ENCODE measurements around the gene KAZN.

KAZN gene

DNA sequence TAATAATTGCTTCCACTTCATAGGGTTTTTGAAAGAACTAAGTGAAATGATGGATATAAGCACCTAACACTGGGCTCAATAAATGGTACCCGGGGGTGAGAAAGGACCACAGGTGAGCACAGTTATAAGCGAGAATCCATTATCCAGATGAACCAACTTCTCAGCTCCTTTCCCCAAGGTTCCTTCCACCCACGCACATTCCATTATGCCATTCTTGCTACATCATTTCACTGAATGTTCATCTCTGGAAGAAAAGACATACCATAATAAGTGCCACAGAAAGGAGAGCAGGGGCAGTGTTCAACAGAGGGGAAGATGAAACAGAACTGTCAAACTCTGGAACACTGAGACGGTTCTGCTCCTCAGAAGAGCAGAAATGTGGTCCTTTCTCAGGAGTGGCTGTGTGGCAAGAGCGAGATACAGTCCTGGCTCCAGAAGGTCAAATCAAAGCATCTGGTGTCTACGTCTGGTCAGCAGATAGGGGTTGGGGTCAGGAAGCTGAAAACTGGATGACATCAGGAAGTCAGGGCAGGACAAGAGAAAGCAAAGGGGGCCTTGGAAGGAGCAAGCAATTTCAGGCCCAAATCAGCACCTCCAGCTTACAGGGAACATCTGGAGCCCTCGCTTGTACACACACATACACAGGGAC is 299.6 kb downstream of the KAZN start:
- DNase-seq = no peak

- no peak for DNase-seq
Observed at GRCh38 chr1:14899686-14900085, 301.2 kb downstream of the KAZN start.

- DNase-seq = no peak
Observed at GRCh38 chr1:14901371-14901954, 303.0 kb downstream of the KAZN start.

- no peak for DNase-seq
Observed at GRCh38 chr1:14903922-14904321, 305.4 kb downstream of the KAZN start.

- DNase-seq = no peak
Observed at GRCh38 chr1:14906665-14907064, 308.2 kb downstream of the KAZN start.

DNA sequence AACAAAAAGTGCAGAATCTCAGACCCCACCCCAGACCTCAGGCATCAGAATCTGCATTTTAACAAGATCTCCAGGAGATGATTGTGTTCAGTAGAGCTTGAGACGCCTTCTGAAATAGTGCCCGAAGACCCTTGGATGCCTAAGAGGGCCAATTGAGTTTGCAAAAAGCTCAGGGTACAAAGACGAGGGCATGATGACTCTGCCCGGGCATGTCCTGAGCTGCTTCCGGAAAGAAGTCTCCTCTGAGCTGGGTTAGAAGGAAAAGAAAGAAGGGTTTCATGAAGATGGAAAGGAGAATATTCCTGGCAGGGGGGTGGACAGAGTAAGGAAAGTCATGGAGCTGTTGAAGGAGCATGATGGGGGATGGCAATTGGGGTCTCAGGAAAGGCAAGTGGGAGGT is 308.9 kb downstream of the KAZN start:
- DNase-seq = no peak

- no peak for DNase-seq
Observed at GRCh38 chr1:14909273-14909672, 310.8 kb downstream of the KAZN start.

DNA sequence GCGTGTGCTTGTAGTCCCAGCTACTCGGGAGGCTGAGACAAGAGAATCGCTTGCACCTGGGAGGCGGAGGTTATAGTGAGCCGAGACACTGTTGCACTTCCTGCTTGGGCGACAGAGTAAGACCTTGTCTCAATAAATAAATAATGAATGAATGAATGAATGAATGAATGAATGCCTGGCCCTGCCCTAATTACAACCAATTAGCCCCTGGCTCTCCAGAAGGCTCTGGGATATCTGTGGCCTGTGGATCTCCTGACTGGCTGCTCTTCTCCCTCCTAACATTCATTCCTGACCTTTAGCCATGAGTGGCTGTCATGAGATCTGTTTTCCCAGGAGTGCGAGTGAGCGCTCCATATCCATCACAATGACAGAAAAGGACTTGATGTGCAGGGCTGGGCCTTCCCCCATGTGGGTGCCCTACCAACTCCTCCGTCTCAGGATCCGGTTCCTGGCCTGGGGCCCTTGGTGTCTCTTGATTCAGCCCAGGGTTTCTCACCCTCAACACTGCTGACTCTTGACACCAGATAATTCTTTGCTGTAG is 311.5 kb downstream of the KAZN start:
- DNase-seq = no peak

GRCh38 chr1:14910984-14911721 is 312.7 kb downstream of the KAZN start:
- DNase-seq = no peak

GRCh38 chr1:14912839-14913481 is 314.5 kb downstream of the KAZN start:
- DNase-seq = no peak

- no peak for DNase-seq
Observed at GRCh38 chr1:14913482-14914177, 315.1 kb downstream of the KAZN start.

DNA sequence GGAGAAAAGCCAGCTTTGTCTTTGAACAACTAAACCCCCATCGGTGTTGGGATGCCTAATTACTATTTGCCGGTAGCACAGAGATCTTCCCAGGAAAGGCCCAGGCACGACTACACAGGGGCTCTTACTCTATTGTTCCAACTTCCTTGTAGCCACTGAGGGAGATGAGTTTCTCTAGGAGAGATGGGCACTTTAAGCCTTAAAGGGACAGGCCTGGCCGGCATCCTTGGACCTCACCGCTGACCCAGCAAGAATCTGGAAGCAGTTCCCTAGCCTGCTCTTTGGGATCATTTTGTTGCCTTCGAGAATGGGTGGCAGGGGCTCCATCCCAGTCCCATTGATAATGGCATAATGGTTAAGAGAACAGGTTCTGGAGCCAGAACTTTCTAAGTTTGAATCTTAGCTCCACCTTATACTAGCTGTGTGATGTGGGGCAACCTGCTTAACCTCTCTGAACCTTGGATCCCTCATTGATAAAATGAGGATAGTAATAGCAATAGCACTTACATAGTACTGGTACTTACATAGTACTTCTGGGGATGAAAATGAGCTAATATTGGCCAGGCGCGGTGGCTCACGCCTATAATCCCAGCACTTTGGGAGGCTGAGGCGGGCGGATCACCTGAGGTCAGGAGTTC is 316.0 kb downstream of the KAZN start:
- DNase-seq = no peak

- DNase-seq = peak; percentile 88
Observed at GRCh38 chr1:14915356-14916054, 317.0 kb downstream of the KAZN start.

DNA sequence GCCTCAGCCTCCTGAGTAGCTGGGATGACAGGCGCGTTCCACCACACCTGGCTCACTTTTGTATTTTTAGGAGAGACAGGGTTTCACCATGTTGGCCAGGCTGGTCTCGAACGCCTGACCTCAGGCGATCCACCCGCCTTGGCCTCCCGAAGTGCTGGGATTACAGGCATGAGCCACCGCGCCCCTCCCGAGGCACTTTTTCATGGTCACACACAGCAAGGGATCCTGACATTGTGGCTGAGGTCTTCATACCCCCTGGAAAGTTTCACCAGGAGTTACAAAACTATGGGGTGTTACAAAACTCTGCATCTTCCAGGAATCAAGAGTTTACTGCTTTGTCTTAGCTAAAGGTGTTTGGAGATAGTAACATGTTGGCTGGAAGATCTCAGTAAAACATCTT is 320.8 kb downstream of the KAZN start:
- no peak for DNase-seq

- DNase-seq = no peak
Observed at GRCh38 chr1:14919751-14920150, 321.3 kb downstream of the KAZN start.

- peak; percentile 49 for DNase-seq
Observed at GRCh38 chr1:14921057-14921456, 322.6 kb downstream of the KAZN start.

DNA sequence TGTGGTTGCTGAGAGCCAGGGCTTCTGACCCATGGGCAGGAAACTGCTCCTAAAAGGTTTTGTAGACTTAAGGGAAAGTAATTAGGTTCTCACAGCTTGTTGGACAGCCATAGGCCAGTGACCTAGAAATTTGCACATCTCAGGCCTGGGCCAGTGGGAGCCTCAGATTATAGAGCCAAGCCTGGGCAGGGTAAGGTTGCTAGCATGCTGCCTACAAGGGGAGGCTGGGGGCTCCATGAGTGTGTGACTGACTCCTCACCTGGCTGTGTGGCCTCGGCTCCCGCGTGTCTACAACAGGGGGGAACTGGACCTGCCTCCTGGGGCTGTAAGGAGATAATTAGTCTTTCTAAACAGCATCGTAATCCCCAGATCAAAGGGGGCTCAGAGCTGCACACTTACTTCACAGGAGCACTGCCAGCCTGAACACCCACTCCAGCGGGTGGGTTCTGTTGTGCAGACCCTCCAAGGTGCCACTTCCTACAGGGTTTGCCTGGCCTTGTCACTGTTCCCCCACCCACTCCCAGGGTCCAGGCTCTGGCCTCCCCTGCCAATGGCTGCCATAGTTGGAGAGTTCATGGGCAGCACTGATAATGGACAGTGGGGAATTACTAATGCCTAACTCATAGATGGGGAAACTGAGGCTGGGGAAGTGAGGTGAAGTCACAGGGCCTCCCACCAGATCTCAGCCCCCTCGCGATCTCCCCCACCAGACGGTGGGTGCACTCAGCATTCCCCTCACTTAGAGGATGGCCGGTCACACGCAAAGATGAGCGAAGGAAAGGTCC is 324.6 kb downstream of the KAZN start:
- no peak for DNase-seq

DNA sequence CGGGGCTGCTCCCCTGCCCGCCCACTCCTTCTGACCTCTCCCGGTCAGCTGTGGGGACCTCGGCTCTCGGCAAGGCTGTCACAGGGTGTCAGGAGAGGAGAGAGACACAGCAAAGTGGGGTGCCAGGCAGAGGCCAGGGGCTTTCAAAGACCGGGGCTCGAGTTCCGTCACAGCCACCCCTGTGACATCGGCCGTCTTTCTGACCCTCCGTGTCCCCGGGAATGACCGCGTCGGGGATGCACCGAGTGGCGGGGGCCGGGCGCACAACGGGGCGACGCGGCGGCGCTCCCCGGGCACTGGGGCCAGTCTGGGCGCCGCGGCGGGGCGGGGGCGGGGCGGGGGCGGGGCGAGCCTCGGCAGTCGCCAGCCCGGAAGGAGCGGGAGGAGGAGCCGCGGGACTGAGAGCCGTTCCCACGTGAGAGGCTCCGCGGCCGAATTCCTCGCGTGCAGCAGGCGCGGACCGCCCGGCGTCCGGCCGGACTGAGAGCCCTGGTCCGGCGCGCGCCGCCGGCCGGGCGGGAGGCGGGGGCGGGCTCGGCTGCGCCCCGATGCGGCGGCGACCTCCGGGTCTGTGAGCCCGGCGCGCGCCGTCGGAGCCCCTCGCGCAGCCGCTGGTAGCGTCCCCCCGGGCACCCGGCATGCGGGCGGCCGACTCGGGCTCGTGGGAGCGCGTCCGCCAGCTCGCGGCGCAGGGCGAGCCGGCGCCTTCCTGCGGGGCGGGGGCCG is 325.4 kb downstream of the KAZN start:
- DNase-seq = peak; percentile 64

- peak; percentile 81 for DNase-seq
Observed at GRCh38 chr1:14924455-14925331, 326.2 kb downstream of the KAZN start.

All from eye (tissue), 1 donor.